Measurements from ENCODE around the gene TBC1D8. TPM values are rescaled to one million over a fixed set of nuclear protein-coding genes. Genes with fewer than 3 reads are reported as not detected.

TBC1D8 gene
- total and polyA plus RNA-seq, 7 experiments from 2014 or later: 0.30 to 20.1 (median 2.2) TPM

DNA sequence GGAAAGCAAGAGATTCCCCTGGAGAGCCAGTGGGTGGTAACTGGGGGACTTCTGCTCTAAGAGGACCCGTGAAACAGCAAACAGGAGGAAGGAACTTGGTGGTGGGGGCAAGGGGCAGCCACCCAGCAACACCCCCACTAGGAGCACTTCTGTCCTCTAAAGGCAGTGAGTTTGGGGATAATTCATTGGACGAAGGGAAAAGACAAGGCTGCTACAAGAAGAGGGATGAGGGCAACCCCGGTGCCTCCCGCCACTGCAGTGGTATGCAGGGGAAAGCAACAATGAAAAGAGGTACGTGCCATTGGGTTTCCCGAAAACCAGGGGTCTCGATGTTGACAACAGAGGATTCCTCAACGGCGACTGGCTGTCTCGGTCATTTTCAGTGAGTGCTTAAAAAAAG lies 140.0 kb downstream of the TBC1D8 start:
- H3K36me3 ChIP-seq (ENCODE audit: control insufficient read depth in 2 of 3, insufficient read depth in 3 of 3, low read length in 3 of 3): peaks cover 3 to 30% (median 8%) of the 10 kb centered on the region in 3 experiments
- Mint-ChIP-seq H3K4me1 (peaks cover 7 to 34% (median 18%) of the 10 kb centered on the region in 7 donors), H3K27ac (peak overlapping the region in 4 of 9 donors; percentile 5 to 54 (median 36)), H3K36me3 (peaks cover 0 to 32% (median 6%) of the 10 kb centered on the region in 5 donors), H3K4me3 (no peak overlapping the region), H3K27me3 (no peaks in the 10 kb centered on the region), H3K9me3 (no peaks in the 10 kb centered on the region)
- POLR2A ChIA-PET: interaction anchor here (0.6 to 1.5 kb wide), 3 partner anchors 195 to 1654 kb away, joined by 3 to 4 read pairs (median 3); no protein-coding TSS in a partner anchor
- H3K4me1 ChIP-seq (ENCODE audit: control insufficient read depth in 2 of 2, insufficient read depth in 2 of 2, low read length in 2 of 2): no peaks in the 10 kb centered on the region
- ATAC-seq (no peak), DNase-seq (no peak)
- CTCF ChIA-PET: interaction anchor here (0.9 to 3.4 kb wide), 2 partner anchors 142 to 195 kb away, joined by 4 to 64 read pairs; no protein-coding TSS in a partner anchor
- no peak overlapping the region for H3K27ac ChIP-seq (ENCODE audit: low read depth, low read length)
- H3K9me3 ChIP-seq (ENCODE audit: control insufficient read depth in 2 of 3, low read length in 3 of 3): no peaks in the 10 kb centered on the region
- H3K4me3 ChIP-seq (ENCODE audit: low read length): no peak overlapping the region
- intact Hi-C loops (cut with micrococcal nuclease): loop anchor here in 1 of 2 donors (5.0 to 10.0 kb wide), 2 partner anchors 406 to 824 kb away; no protein-coding TSS in a partner anchor
- no peaks in the 10 kb centered on the region for H3K27me3 ChIP-seq (ENCODE audit: control insufficient read depth in 2 of 2, insufficient read depth in 2 of 2, low read length in 2 of 2)

DNA sequence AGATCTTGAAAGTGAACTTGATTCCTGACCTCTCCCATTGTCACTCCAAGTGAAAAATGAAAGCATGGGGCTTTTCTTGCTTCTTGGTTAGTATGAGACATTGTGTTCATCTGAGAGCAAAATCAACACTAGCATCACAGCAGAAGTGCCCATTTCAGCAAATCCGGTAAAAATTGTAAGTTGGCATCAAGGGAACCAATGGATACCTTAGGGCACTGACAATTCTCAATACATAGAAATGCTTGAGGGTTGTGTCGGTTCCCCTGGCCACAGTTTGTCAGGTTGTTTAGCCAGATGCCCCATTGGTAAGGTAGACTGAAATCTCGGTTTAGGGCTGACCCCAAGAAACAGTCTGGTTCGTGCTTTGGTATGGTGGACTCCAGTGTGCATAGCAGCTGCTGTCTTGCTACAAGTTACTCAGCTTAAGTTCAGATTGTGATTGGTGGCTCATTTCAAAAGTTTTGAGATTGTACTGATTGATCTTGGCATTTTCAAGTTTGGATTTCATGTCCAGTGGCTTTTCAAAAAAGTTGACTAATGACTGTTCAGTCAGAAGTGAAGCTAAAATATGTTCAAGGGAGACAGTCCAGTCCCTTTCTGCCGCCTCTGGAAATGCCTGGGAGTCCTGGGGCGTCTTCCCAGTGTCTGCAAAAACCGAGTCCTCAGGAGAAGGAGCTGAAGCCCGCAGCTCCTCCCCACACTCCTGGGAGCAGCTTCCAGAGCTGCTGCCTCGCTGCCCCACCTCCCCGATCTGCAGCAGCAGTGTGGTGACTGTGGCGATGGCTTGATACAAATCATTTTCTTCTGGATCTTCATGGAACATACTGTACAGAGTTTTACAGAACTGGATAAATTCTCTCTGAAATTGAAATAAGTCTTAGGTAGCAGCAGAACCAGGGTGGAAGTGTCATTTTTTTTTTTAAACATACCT lies 143.5 kb downstream of the TBC1D8 start:
- H3K4me1 Mint-ChIP-seq: peaks cover 33 to 59% (median 49%) of the 10 kb centered on the region in 7 donors
- H3K27ac Mint-ChIP-seq: peak overlapping the region in 6 of 9 donors; percentile 13 to 63 (median 28)
- ATAC-seq (peak; percentile 31), DNase-seq (no peak)
- ChIA-PET POLR2A (interaction anchor here (0.6 kb wide), 3 partner anchors 143 to 369 kb away, joined by 3 read pairs; partner anchors contain the start of gene TBC1D8), CTCF (interaction anchor here (1.9 kb wide), 1 partner anchor 198 kb away, joined by 6 read pairs; no protein-coding TSS in a partner anchor)
- peaks cover 23 to 55% (median 28%) of the 10 kb centered on the region in 3 experiments for H3K36me3 ChIP-seq (ENCODE audit: control insufficient read depth in 2 of 3, insufficient read depth in 3 of 3, low read length in 3 of 3)
- H3K9me3 ChIP-seq (ENCODE audit: control insufficient read depth in 2 of 3, low read length in 3 of 3): no peaks in the 10 kb centered on the region
- H3K27ac ChIP-seq (ENCODE audit: low read depth, low read length): no peak overlapping the region
- H3K27me3 ChIP-seq (ENCODE audit: control insufficient read depth in 2 of 2, insufficient read depth in 2 of 2, low read length in 2 of 2): no peaks in the 10 kb centered on the region
- no peaks in the 10 kb centered on the region for H3K27me3 Mint-ChIP-seq
- no peak overlapping the region for H3K4me3 ChIP-seq (ENCODE audit: low read length)
- intact Hi-C loops (cut with micrococcal nuclease): loop anchor here in 1 of 2 donors (10.0 kb wide), 1 partner anchor 687 kb away; the partner anchor contains the start of gene MAP4K4
- no peak overlapping the region for H3K4me3 Mint-ChIP-seq
- no peaks in the 10 kb centered on the region for H3K9me3 Mint-ChIP-seq
- H3K4me1 ChIP-seq (ENCODE audit: control insufficient read depth in 2 of 2, insufficient read depth in 2 of 2, low read length in 2 of 2): peaks cover 12 to 13% of the 10 kb centered on the region in 2 donors
- peaks cover 14 to 49% (median 36%) of the 10 kb centered on the region in 5 donors for H3K36me3 Mint-ChIP-seq

DNA sequence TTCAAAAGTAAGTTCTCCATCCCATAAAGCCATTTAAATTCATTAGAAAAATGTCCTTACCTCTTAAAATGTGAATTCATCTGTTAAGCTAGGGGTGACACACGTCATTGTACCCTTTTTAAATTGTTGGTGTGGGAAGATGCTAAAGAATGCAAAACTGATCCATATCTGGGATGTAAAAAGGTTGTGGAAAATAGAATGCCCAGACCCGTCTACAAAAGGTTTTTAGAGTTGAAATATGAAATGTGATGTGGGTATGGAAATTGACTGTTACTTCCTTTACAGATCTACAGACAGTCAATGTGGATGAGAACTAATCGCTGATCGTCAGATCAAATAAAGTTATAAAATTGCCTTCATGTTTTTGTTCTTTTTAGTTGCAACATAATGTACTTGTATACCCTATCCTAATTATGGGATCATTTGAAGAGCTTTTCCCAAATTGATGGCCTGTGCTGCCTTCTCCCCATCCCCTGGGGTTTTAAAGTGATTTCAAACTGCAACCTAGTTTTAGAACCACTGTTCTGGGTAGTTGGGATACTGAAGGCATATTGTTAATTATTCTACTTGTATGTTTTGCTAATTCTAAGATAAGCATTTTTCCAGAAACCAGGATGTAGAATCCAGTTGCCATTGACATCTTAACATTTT lies 145.0 kb downstream of the TBC1D8 start:
- intact Hi-C loops (cut with micrococcal nuclease): loop anchor here in 1 of 2 donors (10.0 kb wide), 1 partner anchor 689 kb away; the partner anchor contains the start of gene MAP4K4
- peak overlapping the region in 5 of 9 donors; percentile 29 to 98 (median 34) for H3K27ac Mint-ChIP-seq
- H3K36me3 Mint-ChIP-seq: peaks cover 14 to 54% (median 37%) of the 10 kb centered on the region in 5 donors
- H3K4me3 Mint-ChIP-seq: no peak overlapping the region
- ChIA-PET CTCF (interaction anchor here (1.0 to 1.2 kb wide), 3 partner anchors 9 to 199 kb away, joined by 3 to 4 read pairs (median 4); no protein-coding TSS in a partner anchor), POLR2A (interaction anchor here (0.6 to 1.2 kb wide), 3 partner anchors 203 to 374 kb away, joined by 3 to 5 read pairs (median 3); no protein-coding TSS in a partner anchor)
- Histone ChIP-seq H3K9me3 (ENCODE audit: control insufficient read depth in 2 of 3, low read length in 3 of 3) (no peaks in the 10 kb centered on the region), H3K27me3 (ENCODE audit: control insufficient read depth in 2 of 2, insufficient read depth in 2 of 2, low read length in 2 of 2) (no peaks in the 10 kb centered on the region), H3K27ac (ENCODE audit: low read depth, low read length) (no peak overlapping the region), H3K4me1 (ENCODE audit: control insufficient read depth in 2 of 2, insufficient read depth in 2 of 2, low read length in 2 of 2) (peaks cover 16 to 18% of the 10 kb centered on the region in 2 donors), H3K36me3 (ENCODE audit: control insufficient read depth in 2 of 3, insufficient read depth in 3 of 3, low read length in 3 of 3) (peaks cover 23 to 56% (median 28%) of the 10 kb centered on the region in 3 experiments), H3K4me3 (ENCODE audit: low read length) (no peak overlapping the region)
- no peak for ATAC-seq
- peaks cover 0 to 3% (median 0%) of the 10 kb centered on the region in 11 donors for H3K9me3 Mint-ChIP-seq
- no peaks in the 10 kb centered on the region for H3K27me3 Mint-ChIP-seq
- DNase-seq: no peak
- H3K4me1 Mint-ChIP-seq: peaks cover 36 to 63% (median 53%) of the 10 kb centered on the region in 7 donors

DNA sequence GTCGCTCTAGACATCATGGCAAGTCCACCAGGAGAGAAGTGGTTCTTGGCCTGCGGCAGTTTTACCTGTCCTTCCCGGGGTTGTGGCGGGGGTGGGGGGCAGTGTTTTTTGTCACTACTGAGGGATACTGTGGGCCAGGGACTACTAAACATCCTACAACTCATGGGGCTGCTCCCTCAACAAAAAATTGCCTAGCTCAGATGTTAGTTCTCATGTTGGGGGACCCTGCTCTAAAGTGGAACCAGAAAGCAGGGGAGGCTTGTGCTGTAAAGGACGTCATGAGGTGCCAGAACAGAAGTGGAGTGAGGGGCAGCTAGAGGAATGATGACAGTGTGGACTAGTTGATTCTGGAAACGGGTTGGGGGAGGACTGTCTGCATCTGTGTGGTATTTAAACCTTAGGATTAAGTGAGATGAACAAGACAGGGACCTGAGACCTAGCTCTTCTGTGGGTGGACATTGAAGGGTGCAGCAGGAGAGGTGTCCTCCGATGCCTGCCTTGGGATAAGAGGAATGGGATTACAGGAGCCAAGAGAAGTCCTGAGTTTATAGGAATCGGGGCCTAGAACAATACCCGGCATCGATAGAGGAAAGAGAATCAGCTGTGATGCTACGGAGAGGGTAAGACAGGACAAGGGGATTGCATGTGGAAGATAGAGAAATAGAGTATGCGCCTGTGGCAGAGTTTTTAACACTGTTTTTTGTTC lies 146.4 kb downstream of the TBC1D8 start:
- peaks cover 23 to 54% (median 28%) of the 10 kb centered on the region in 3 experiments for H3K36me3 ChIP-seq (ENCODE audit: control insufficient read depth in 2 of 3, insufficient read depth in 3 of 3, low read length in 3 of 3)
- peaks cover 36 to 59% (median 53%) of the 10 kb centered on the region in 7 donors for H3K4me1 Mint-ChIP-seq
- ChIA-PET CTCF (interaction anchor here (0.6 to 1.3 kb wide), 4 partner anchors 10 to 416 kb away, joined by 3 to 6 read pairs (median 3); no protein-coding TSS in a partner anchor), POLR2A (interaction anchor here (0.6 to 1.3 kb wide), 4 partner anchors 10 to 828 kb away, joined by 3 read pairs; no protein-coding TSS in a partner anchor)
- intact Hi-C loops (cut with micrococcal nuclease): loop anchor here in 1 of 2 donors (5.0 to 10.0 kb wide), 6 partner anchors 148 to 1667 kb away; partner anchors contain the start of genes CHST10, EIF5B, MAP4K4 and REV1
- H3K27ac ChIP-seq (ENCODE audit: low read depth, low read length): peak overlapping the region; percentile 86
- no peaks in the 10 kb centered on the region for H3K27me3 ChIP-seq (ENCODE audit: control insufficient read depth in 2 of 2, insufficient read depth in 2 of 2, low read length in 2 of 2)
- H3K4me3 Mint-ChIP-seq: peak overlapping the region in 9 of 10 donors; percentile 9 to 99 (median 66)
- peaks cover 16 to 18% of the 10 kb centered on the region in 2 donors for H3K4me1 ChIP-seq (ENCODE audit: control insufficient read depth in 2 of 2, insufficient read depth in 2 of 2, low read length in 2 of 2)
- no peak overlapping the region for H3K4me3 ChIP-seq (ENCODE audit: low read length)
- ATAC-seq (no peak), DNase-seq (no peak)
- peaks cover 14 to 54% (median 37%) of the 10 kb centered on the region in 5 donors for H3K36me3 Mint-ChIP-seq
- H3K27ac Mint-ChIP-seq: peak overlapping the region; percentile 28 to 98 (median 88)
- no peaks in the 10 kb centered on the region for H3K9me3 ChIP-seq (ENCODE audit: control insufficient read depth in 2 of 3, low read length in 3 of 3)
- peaks cover 0 to under 1% (median 0%) of the 10 kb centered on the region in 5 donors for H3K27me3 Mint-ChIP-seq
- H3K9me3 Mint-ChIP-seq: peaks cover 0 to 3% (median 0%) of the 10 kb centered on the region in 11 donors

DNA sequence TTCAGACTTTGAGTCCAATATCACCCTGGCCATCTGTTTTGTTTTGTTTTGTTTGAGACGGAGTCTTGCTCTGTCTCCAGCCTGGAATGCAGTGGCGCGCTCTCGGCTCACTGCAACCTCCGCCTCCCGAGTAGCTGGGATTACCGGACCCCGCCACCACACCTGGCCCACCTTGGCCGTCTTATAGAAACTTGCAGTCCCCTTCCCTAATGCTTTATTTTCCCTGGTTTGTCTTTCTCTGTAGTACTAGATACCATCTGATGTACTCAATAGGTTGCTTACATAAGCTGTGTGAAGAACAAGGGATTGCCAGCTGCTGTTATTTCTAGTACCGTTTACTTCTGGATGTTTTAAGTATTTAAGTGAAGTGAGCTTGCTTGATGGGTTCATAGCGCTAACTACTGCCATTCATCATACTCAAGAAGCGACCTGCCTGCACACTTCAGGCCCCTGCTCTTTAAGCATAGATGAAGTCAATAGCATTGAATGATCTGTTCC lies 147.9 kb downstream of the TBC1D8 start:
- intact Hi-C loops (cut with micrococcal nuclease): loop anchor here (2.0 to 10.0 kb wide), 9 partner anchors 149 to 1666 kb away; partner anchors contain the start of genes CHST10 (in 2 of the 2), MAP4K4 (in 2 of the 2), EIF5B (in 1 of the 2) and REV1 (in 1 of the 2)
- Histone ChIP-seq H3K36me3 (ENCODE audit: control insufficient read depth in 2 of 3, insufficient read depth in 3 of 3, low read length in 3 of 3) (peaks cover 23 to 54% (median 28%) of the 10 kb centered on the region in 3 experiments), H3K27me3 (ENCODE audit: control insufficient read depth in 2 of 2, insufficient read depth in 2 of 2, low read length in 2 of 2) (no peaks in the 10 kb centered on the region), H3K27ac (ENCODE audit: low read depth, low read length) (peak overlapping the region; percentile 86), H3K4me3 (ENCODE audit: low read length) (peak overlapping the region; percentile 93), H3K9me3 (ENCODE audit: control insufficient read depth in 2 of 3, low read length in 3 of 3) (no peaks in the 10 kb centered on the region), H3K4me1 (ENCODE audit: control insufficient read depth in 2 of 2, insufficient read depth in 2 of 2, low read length in 2 of 2) (peaks cover 16 to 18% of the 10 kb centered on the region in 2 donors)
- peaks cover 0 to 3% (median 0%) of the 10 kb centered on the region in 11 donors for H3K9me3 Mint-ChIP-seq
- H3K4me3 Mint-ChIP-seq: peak overlapping the region; percentile 91 to 99 (median 95)
- H3K4me1 Mint-ChIP-seq: peaks cover 35 to 56% (median 53%) of the 10 kb centered on the region in 7 donors
- ChIA-PET POLR2A (interaction anchor here (0.6 to 2.4 kb wide), 11 partner anchors 10 to 440 kb away, joined by 3 to 22 read pairs (median 4); partner anchors contain the start of gene PDCL3), CTCF (interaction anchor here (0.6 to 1.0 kb wide), 5 partner anchors 9 to 468 kb away, joined by 3 to 8 read pairs (median 4); no protein-coding TSS in a partner anchor)
- H3K36me3 Mint-ChIP-seq: peaks cover 14 to 51% (median 34%) of the 10 kb centered on the region in 5 donors
- H3K27ac Mint-ChIP-seq: peak overlapping the region; percentile 88 to 99 (median 98)
- DNase-seq (no peak), ATAC-seq (no peak)
- H3K27me3 Mint-ChIP-seq: peaks cover 0 to 5% (median 0%) of the 10 kb centered on the region in 5 donors
